ENCODE measurements around the gene WHAMM. TPM values are rescaled to one million over a fixed set of nuclear protein-coding genes. Genes with fewer than 3 reads are reported as not detected.
"Not testable (repeated sequence)": the region's sequence is repeated elsewhere in the genome, so short reads cannot be mapped to it uniquely, and the experiment has no call there.

Gene WHAMM
- 1 to 10 TPM; 4.4 to 5.1 TPM for total RNA-seq
- polyA plus RNA-seq (ENCODE audit: insufficient read length in 2 of 2), result 1 to 10 TPM; 9.4 to 9.8 TPM
- long read RNA-seq, donor 1, result 0 reads
- long read RNA-seq, donor 2, full-length matches to known transcripts, result 1 of 1 reads
- long read RNA-seq, donor 2, partial matches to known transcripts, result 0 of 1 reads
- long read RNA-seq, donor 2, other reads (novel, unspliced or antisense), result 0 of 1 reads
- long read RNA-seq, donor 3, result 0 reads
- long read RNA-seq, donor 4, result 0 reads

GRCh38 chr15:82809308-82810060, at the start of gene WHAMM:
TSS of gene WHAMM (plus strand) at chr15:82809628. CDS start at chr15:82809727, 99 bp downstream.
- no peaks in the 10 kb centered on the region for H3K9me3 ChIP-seq (ENCODE audit: control insufficient read depth, insufficient read depth, low read length)
- H3K36me3 ChIP-seq (ENCODE audit: control insufficient read depth, insufficient read depth, low read length), result peaks cover 6% of the 10 kb centered on the region
- DNase-seq (ENCODE audit: low read depth in 4 of 6, low spot score in 6 of 6), result peak; percentile 89 to 99 (median 98)
- H3K4me3 ChIP-seq (ENCODE audit: low read depth, low read length), result peak within 1 kb of the TSS; percentile 59
- peak within 1 kb of the TSS; percentile 96 for H3K27ac ChIP-seq (ENCODE audit: low read depth, low read length)
- WGBS (ENCODE audit: insufficient coverage), result under 1% methylated on average over 63 of the region's 67 CpGs
- no peaks in the 10 kb centered on the region for H3K27me3 ChIP-seq (ENCODE audit: control insufficient read depth, insufficient read depth, low read length)
- H3K4me1 ChIP-seq (ENCODE audit: control insufficient read depth, insufficient read depth, low read length), result peaks cover 11% of the 10 kb centered on the region

- no peak overlapping the region for H3K4me3 ChIP-seq (ENCODE audit: low read depth, low read length)
- 84% methylated on average over 6 of the region's 7 CpGs for WGBS (ENCODE audit: insufficient coverage)
- H3K9me3 ChIP-seq (ENCODE audit: control insufficient read depth, insufficient read depth, low read length), result no peaks in the 10 kb centered on the region
- no peaks in the 10 kb centered on the region for H3K27me3 ChIP-seq (ENCODE audit: control insufficient read depth, insufficient read depth, low read length)
- peaks cover 18% of the 10 kb centered on the region for H3K36me3 ChIP-seq (ENCODE audit: control insufficient read depth, insufficient read depth, low read length)
- no peak for DNase-seq (ENCODE audit: low read depth in 4 of 6, low spot score in 6 of 6)
- no peak overlapping the region for H3K27ac ChIP-seq (ENCODE audit: low read depth, low read length)
- no peaks in the 10 kb centered on the region for H3K4me1 ChIP-seq (ENCODE audit: control insufficient read depth, insufficient read depth, low read length)
Observed at GRCh38 chr15:82763361-82764116, 45.9 kb upstream of the WHAMM start.

GRCh38 chr15:82764117-82764490, 45.3 kb upstream of the WHAMM start:
- Histone ChIP-seq H3K27ac (ENCODE audit: low read depth, low read length) (no peak overlapping the region), H3K4me3 (ENCODE audit: low read depth, low read length) (no peak overlapping the region), H3K4me1 (ENCODE audit: control insufficient read depth, insufficient read depth, low read length) (no peaks in the 10 kb centered on the region), H3K27me3 (ENCODE audit: control insufficient read depth, insufficient read depth, low read length) (no peaks in the 10 kb centered on the region), H3K36me3 (ENCODE audit: control insufficient read depth, insufficient read depth, low read length) (peaks cover 18% of the 10 kb centered on the region), H3K9me3 (ENCODE audit: control insufficient read depth, insufficient read depth, low read length) (no peaks in the 10 kb centered on the region)
- DNase-seq (ENCODE audit: low read depth in 4 of 6, low spot score in 6 of 6), result no peak
- 100% methylated on average over 1 of the region's 4 CpGs for WGBS (ENCODE audit: insufficient coverage)

- Histone ChIP-seq H3K4me3 (ENCODE audit: low read depth, low read length) (no peak overlapping the region), H3K4me1 (ENCODE audit: control insufficient read depth, insufficient read depth, low read length) (no peaks in the 10 kb centered on the region), H3K36me3 (ENCODE audit: control insufficient read depth, insufficient read depth, low read length) (peaks cover 18% of the 10 kb centered on the region), H3K9me3 (ENCODE audit: control insufficient read depth, insufficient read depth, low read length) (no peaks in the 10 kb centered on the region), H3K27me3 (ENCODE audit: control insufficient read depth, insufficient read depth, low read length) (no peaks in the 10 kb centered on the region), H3K27ac (ENCODE audit: low read depth, low read length) (no peak overlapping the region)
- no peak for DNase-seq (ENCODE audit: low read depth in 4 of 6, low spot score in 6 of 6)
- whole genome bisulfite sequencing (ENCODE audit: insufficient coverage), result 84% methylated on average over 9 of the region's 9 CpGs
Observed at GRCh38 chr15:82764740-82765139, 44.7 kb upstream of the WHAMM start.

GRCh38 chr15:82766201-82766600, 43.2 kb upstream of the WHAMM start:
- not testable (repeated sequence) for H3K27ac ChIP-seq (ENCODE audit: low read depth, low read length); H3K4me3 ChIP-seq (ENCODE audit: low read depth, low read length); H3K4me1 ChIP-seq (ENCODE audit: control insufficient read depth, insufficient read depth, low read length); H3K27me3 ChIP-seq (ENCODE audit: control insufficient read depth, insufficient read depth, low read length); DNase-seq (ENCODE audit: low read depth in 4 of 6, low spot score in 6 of 6); H3K9me3 ChIP-seq (ENCODE audit: control insufficient read depth, insufficient read depth, low read length)
- WGBS (ENCODE audit: insufficient coverage), result 99% methylated on average over 7 of the region's 7 CpGs
- peaks cover 18% of the 10 kb centered on the region for H3K36me3 ChIP-seq (ENCODE audit: control insufficient read depth, insufficient read depth, low read length)

GRCh38 chr15:82767163-82767829, 42.1 kb upstream of the WHAMM start:
- H3K4me3 ChIP-seq (ENCODE audit: low read depth, low read length), result no peak overlapping the region
- H3K27me3 ChIP-seq (ENCODE audit: control insufficient read depth, insufficient read depth, low read length), result no peaks in the 10 kb centered on the region
- H3K9me3 ChIP-seq (ENCODE audit: control insufficient read depth, insufficient read depth, low read length), result no peaks in the 10 kb centered on the region
- no peaks in the 10 kb centered on the region for H3K4me1 ChIP-seq (ENCODE audit: control insufficient read depth, insufficient read depth, low read length)
- WGBS (ENCODE audit: insufficient coverage), result 93% methylated on average over 2 of the region's 2 CpGs
- peaks cover 22% of the 10 kb centered on the region for H3K36me3 ChIP-seq (ENCODE audit: control insufficient read depth, insufficient read depth, low read length)
- no peak for DNase-seq (ENCODE audit: low read depth in 4 of 6, low spot score in 6 of 6)
- H3K27ac ChIP-seq (ENCODE audit: low read depth, low read length), result no peak overlapping the region

GRCh38 chr15:82768414-82769054, 40.9 kb upstream of the WHAMM start:
- Histone ChIP-seq H3K4me1 (ENCODE audit: control insufficient read depth, insufficient read depth, low read length) (no peaks in the 10 kb centered on the region), H3K9me3 (ENCODE audit: control insufficient read depth, insufficient read depth, low read length) (no peaks in the 10 kb centered on the region), H3K36me3 (ENCODE audit: control insufficient read depth, insufficient read depth, low read length) (peaks cover 22% of the 10 kb centered on the region), H3K27ac (ENCODE audit: low read depth, low read length) (no peak overlapping the region), H3K27me3 (ENCODE audit: control insufficient read depth, insufficient read depth, low read length) (no peaks in the 10 kb centered on the region), H3K4me3 (ENCODE audit: low read depth, low read length) (no peak overlapping the region)
- DNase-seq (ENCODE audit: low read depth in 4 of 6, low spot score in 6 of 6), result no peak
- 91% methylated on average over 3 of the region's 4 CpGs for WGBS (ENCODE audit: insufficient coverage)

GRCh38 chr15:82771789-82772607, 37.4 kb upstream of the WHAMM start:
- DNase-seq (ENCODE audit: low read depth in 4 of 6, low spot score in 6 of 6), result no peak
- H3K4me1 ChIP-seq (ENCODE audit: control insufficient read depth, insufficient read depth, low read length), result no peaks in the 10 kb centered on the region
- H3K36me3 ChIP-seq (ENCODE audit: control insufficient read depth, insufficient read depth, low read length), result peaks cover 12% of the 10 kb centered on the region
- H3K4me3 ChIP-seq (ENCODE audit: low read depth, low read length), result no peak overlapping the region
- 90% methylated on average over 9 of the region's 12 CpGs for WGBS (ENCODE audit: insufficient coverage)
- H3K27ac ChIP-seq (ENCODE audit: low read depth, low read length), result no peak overlapping the region
- no peaks in the 10 kb centered on the region for H3K27me3 ChIP-seq (ENCODE audit: control insufficient read depth, insufficient read depth, low read length)
- H3K9me3 ChIP-seq (ENCODE audit: control insufficient read depth, insufficient read depth, low read length), result no peaks in the 10 kb centered on the region

Measured in spinal cord (tissue), 10 donors.